SKM-1 (cell line): ENCODE measurements around the gene C16orf92.
"Not testable (repeated sequence)": the region's sequence is repeated elsewhere in the genome, so short reads cannot be mapped to it uniquely, and the experiment has no call there.

Experiments
- DNase-seq: peaks from one replicate; lab custom pipeline; 2025; ENCODE audit not compliant: unreplicated experiment; lab: John Stamatoyannopoulos, UW

C16orf92 gene

DNA sequence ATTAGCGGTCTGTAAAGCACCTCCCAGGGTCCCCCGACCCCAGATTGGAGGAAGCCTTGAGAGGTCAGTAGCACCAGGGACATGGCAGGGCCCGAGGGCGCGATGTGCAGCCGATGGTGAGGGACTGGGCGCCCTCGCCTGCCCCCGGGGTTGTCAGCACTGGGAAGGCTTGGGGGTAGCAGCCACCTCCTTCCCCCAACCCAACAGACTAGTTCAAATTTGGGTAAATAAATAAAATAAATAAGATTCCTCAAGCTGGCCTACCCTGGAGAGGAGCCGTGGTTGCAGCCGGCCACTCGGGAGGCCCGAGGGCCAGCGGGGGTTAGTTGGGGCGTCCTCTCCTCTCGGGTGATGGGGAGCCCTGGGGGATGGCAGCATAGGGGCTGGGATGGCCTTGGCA, 1.5 kb downstream of the C16orf92 start:
- no peak for DNase-seq

DNA sequence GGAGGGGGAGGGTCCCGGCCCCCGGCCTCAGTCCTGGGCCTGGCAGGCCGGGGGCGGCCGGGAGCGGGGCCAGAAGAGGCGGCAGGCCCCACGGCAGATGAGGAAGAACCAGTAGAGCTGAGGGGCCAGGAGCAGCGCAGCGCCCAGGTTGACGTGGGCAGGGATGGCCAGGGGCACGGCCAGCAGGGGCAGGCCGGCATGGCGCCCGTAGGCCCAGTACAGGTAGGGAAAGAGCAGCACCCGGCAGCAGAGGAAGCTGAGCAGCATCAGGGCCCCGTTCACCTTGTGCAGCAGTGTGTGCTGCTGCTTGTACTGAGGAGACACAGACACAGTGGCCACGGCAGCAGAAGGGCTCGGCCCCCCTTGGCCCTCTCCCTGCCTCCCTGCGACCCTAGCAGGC, 2.2 kb downstream of the C16orf92 start:
- DNase-seq = no peak

DNA sequence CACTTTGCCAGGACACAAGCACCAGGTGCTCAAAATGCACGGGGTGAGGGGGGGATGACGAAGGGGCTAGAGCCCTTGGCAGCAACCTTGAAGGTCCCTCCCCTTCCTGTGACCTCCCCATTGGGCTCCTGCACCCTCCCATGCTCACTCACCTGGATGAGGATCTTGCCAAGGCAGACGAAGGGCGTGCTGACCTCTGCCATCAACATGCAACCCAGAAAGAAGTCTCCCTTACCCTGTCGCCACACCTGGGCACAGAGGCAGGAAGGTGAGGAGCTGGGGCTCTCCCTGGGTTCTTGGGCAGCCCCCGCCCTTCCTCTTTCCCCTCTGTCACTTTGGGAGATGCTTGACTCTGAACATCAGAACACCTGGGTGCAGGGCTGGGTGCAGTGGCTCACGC, 2.6 kb downstream of the C16orf92 start:
- no peak for DNase-seq

DNA sequence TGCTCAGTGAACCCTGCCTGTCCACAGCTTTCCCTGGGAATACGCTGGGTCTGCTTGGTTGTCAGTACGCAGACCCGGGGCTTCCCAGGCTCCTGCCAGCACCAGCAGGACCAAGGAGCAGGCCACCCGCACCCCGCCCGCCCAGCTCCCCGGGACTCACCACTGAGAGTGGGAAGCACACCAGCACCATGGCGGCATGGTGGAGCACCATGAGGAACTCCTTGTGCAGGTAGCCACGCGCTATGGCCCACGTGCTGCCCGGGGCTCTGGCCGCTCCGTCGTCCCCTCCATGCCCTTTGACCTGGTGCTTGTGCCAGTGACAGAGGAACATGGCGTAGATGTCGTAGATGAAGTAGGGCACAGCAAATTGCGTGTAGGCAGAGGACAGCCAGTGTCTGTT, 3.5 kb downstream of the C16orf92 start:
- DNase-seq = no peak

DNA sequence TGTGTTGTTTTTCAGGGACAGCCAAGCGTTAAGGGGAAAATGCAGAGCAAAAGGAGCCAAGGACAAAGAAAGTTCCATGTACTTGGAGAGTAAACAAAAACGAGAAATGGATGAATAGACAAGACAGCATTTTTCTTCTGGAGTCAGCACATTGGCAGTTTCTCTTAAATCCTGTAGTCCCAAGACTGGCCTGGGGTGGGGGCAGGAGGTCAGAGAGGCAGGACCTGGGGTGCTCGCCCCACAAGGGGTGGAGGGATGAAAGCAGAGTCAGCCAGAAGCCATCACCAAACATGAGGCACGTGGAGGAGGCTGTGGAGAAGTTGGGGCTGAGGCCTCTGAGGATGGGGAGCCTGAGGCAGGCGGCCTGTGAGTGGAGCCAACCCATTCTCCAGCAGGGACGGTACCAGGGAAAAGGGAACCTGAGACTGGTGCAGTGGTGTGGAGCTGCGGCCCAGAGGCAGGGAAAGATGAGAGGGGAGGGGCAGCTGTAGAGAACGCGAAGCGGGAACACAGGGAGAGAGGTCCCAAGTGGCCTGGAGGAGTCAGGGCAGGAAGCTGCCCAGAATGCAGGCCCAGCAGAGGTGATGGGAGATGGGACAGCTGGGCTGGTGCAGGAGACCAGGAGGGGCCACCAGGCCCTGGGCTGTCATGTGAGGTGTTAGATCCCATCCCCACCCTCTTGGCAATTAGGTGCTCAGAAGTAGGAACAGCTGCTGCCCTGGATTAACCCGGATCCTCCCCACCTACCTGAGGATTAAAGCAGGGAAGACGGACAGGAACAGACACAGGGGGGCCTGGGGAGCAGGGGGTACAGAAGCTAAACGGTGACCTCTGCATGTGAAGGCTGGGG, 4.8 kb downstream of the C16orf92 start:
- no peak for DNase-seq

DNA sequence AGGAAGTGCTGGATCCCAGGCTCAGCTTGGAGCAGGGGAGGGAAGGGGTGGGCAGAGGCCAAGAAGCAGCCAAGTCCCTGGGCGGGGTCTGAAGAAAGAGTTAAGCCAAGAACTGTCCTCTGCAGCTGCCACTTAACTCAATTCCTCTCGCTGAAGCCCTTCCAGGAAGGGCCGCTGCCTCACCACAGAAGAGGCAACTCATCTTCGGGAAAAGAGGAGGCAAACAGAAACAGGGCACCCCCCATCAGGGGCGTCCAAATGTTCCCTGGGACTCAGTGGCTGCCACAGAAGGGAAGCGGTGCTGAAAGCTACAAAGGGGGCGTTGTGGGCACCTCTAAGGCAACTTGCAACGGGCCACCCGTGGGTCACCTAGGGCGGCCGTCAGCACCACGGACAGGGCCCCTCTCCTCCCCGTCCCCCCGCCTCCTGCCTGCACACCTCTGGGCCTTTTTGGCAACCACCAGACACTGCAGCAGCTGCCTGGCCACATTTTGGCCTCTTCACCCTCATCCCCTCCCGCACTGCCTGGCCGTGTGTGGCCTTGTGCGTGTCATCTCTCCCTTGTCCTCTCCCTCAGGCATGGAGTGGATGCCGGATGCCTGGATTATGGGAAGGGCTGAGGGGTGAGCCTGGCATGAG, 5.6 kb downstream of the C16orf92 start:
- no peak for DNase-seq

DNA sequence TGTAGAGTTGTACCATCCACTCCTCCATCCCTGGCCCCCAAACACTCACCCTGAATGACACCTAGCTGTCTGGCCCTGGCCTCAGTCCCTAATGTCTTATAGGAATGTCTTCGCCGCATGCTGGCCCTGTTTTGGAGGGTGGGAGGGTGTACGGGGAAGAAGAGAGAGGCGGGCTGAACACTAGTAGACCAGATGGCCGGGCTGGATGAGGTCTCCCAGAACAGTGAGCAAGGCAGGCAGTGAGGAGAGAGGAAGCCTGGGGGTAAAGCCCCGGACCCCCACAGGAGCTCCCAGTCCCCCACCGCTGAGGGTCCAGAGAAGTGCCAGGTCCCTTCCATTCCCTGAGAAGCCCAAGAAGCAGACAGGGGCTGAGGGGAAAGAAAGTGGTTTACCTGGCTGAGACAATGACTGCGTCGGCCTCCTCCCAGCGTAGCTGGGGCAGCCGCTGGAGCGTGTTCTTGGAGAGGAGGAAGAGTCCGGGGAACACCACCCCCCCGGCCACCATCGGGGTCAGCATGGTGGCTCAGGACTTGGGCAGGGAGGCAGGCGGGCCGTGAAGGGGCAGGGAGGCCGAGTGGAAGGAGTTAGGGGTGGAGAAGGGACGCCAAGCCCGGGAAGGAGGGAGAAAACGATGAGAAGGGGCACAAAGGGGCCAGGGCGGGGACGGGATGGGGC, 7.2 kb downstream of the C16orf92 start:
- no peak for DNase-seq

DNA sequence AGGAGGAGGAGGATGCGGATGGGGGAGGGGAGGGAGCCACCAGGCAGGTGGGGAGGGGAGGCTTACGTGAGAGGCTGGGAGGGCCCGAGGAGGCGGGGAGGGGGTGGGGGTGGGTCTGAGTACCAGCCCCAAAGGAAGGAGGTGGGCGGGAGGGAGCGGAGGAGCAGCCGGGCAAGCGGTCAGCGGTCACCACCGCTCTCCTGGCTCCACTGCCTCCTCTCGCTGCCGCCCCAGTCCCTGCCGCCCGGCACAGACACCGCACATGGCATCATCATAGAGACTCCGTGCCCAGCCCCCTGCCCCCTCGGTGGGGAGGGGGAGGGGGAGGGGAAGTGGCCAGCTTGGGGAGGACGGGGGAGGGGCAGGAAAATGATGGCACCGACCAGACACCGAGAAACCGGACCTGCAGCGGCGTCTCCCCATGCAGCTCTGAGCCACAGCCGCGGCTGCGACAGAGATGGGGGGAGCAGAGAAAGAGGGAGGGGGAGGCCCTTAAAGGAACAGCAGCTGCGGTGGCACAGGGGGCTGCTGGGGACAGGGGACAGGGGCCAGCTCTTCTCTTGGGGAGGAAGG, 7.9 kb downstream of the C16orf92 start, which contains the start of gene TLCD3B:
Gene TLCD3B (minus strand): TSS at position 431 of the 573 bp plus-strand sequence. CDS start 744 bp downstream, outside the sequence.
- DNase-seq = no peak

DNA sequence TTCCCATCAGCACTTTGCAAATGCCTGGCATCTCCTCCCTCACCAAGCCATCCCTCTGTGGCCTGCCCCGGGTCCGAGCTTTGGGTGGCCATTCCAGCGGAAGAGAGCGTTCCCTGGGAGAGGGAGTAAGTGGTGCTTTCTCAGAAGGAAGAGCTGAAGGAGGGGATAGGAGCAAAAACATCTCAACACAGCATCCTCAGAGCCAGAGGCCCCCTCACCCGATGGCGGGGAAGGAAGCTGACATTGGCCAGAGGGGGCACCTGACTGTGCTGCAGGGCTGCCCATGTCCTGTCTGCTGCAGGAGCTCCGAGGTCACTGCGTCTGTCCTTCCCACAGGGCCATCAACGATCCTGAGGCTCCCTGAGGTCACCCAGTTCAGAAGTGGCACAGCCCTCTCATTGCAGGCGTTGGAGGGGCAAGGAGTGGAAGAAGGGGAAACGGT, 8.5 kb downstream of the C16orf92 start:
- no peak for DNase-seq

DNA sequence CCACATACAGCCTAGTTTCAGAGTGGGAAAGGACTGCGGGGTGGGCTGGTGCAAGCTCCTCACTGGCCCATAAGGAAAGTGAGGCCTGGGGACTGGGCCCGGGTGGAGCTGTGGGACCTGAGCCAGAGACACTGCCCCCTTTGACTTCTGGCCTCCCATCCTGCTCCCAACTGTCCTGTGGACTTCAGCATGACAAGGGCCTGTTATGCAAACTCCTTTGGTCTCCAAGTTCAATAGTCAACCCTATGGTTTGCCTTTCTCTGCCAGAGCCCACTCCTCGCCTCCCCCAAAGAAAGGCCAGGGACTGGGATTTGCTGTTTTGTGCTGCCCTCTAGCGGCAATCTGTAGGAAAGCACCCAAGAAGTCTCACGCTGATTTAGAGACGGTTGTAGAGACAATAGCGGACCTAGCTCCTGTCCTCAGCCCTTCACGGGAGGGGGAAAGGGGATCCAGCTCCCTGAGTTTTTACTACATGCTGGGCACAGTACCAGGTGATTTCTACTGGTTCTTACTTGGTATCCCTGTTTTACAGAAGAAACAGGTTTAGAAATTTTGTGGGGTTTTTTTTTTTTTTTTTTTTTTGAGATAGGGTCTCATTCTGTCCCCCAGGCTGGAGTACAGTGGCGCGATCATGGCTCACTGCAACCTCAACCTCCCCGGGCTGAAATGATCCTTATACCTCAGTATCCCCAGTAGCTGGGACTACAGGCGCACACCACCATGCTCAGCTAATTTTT, 9.3 kb downstream of the C16orf92 start:
- peak; percentile 24 for DNase-seq

DNA sequence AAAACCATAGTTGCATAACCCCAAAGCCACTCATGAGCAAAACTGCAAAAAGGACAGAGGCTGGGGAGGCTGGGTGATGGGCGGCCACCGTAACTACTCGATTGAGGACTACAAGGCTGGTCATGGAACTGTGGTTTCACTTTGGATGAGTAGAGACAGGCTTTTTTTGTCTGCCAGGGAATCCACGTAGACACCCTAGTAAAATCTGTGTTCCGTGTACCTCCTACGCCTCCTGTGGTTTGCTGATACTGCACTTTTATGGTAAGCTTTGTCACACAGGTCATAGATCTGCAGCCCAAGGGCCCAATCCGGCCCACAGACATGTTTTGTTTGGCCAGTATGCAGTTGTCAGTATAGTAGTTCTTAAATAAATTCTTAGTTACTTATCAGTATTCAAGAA, 10.3 kb downstream of the C16orf92 start:
- DNase-seq = no peak

DNA sequence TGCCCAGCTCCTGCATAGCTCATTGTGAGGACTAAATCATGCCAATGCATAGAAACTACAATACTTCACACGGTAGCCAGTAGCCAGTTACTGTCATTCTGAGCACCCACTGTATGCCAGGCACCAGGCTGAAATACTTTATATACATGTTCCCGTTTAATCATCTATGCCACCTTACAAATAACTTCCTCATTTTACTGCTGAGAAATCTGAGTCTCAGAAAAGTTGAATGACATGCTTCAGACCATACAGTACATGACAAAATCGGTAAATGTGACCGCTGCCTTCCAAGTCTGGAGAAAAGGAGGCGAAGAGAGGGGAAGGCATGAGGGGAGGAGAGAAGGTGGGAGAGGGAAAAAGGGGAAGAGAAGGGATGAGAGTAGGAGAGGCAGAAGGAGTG, 17.2 kb downstream of the C16orf92 start:
- DNase-seq = no peak

DNA sequence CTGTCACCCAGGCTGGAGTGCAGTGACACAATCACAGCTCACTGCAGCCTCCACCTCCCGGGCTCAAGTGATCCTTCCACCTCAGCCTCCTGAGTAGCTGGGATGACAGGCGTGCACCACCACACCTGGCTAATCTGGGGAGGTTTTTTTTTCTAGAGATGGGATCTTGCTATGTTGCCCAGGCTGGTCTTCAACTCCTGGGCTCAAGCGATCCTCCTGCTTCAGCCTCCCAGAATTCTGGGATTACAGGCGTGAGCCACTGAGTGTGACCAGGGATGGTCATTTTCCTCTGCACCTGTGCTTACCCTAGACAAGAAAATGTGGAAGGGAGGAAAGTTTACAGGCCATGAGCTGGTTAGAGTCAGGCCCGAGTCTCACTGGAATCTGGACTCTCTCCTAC, 17.7 kb downstream of the C16orf92 start:
- not testable (repeated sequence) for DNase-seq

DNA sequence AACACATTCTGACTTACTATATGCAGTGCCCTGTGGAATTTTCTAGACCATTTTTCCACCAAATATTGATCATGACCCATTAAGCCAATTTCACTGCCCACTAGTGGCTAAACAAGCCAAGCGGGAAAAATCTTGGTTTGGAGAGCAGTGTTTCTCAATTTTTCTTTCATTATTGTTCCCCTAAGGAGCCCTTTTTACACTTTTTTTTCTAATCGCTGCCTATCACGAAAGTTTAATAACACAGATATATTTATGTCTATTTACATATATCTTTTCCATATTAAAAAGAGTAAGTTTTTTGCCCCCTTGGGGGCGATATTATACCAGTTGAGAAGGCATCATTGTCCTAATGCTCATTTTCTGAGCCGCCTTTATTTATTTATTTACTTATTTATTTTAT, 18.8 kb downstream of the C16orf92 start:
- no peak for DNase-seq

DNA sequence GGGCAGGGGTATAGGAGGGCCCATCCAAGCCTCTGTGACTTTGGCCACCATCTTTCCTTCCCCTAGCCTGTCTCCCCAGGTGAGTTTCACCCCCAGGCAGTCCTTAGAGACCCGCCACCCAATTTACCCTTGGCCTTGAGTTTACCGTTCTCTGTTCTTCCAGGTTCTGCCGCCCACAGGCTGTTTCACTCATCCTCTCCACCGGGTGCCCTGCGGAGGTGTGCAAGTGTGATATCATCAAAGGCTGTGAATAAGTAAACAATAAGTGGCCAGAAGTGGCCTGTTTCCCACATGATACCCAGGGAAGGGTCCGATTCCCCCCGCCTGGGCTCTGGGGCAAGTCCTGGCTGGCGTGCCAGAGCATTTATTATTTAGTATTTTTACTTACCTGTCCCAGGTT, 23.2 kb downstream of the C16orf92 start:
- no peak for DNase-seq

DNA sequence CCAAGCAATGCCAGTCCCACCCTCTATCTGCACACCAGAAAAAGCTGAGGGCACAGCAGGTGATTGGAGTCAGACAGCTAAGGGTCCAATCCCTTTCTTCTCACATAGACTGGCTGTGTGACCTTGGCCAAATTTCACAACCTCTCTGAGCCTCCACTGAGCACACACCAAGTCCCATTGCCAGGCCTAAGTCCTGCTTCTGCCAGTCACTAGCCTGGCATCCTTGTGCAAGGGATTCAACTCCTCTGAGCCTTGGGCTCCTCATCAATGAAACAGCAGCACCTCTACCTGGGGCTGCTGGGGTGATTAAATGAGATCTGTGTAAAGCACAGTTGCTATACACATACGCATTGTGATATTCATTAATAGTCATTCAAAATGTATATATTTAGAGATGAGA, 23.6 kb downstream of the C16orf92 start:
- DNase-seq = no peak

DNA sequence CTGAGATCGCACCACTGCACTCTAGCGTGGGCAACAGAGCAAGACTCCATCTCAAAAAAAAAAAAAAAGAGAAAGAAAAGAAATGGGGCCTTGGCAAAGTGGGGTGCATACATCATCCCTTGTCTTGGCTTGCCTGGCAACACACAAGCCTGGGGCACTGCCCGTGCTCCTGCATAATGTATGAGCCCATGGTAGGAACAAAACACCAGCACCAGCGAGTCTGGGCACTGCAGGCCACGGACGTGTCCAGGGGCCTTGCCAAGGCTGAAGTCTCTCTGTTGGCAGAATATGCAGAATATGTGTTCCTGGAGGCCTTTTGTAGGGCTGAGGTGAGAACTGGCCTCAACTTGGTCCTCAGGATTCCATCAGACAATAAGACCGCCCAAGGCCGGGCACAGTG, 26.9 kb downstream of the C16orf92 start:
- no peak for DNase-seq

DNA sequence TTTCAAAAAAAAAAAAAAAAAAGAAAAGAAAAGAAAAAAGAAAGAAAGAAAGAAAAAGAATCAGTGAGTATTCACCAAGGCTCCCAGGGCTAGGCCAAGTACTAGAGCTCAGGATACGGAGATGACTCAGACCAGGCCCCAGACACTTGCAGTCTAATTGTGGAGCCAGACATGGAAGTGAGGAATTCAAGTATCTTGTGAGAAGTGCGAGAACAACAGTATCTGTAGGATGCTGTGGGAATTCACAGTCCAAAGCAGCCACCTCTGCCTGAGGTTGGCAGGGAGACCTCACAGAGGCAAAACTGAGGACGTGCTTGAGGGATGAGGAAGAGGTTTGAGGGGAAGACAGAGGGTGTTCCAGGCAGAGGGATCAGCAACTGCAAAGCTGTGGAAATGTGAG, 28.5 kb downstream of the C16orf92 start:
- no peak for DNase-seq

DNA sequence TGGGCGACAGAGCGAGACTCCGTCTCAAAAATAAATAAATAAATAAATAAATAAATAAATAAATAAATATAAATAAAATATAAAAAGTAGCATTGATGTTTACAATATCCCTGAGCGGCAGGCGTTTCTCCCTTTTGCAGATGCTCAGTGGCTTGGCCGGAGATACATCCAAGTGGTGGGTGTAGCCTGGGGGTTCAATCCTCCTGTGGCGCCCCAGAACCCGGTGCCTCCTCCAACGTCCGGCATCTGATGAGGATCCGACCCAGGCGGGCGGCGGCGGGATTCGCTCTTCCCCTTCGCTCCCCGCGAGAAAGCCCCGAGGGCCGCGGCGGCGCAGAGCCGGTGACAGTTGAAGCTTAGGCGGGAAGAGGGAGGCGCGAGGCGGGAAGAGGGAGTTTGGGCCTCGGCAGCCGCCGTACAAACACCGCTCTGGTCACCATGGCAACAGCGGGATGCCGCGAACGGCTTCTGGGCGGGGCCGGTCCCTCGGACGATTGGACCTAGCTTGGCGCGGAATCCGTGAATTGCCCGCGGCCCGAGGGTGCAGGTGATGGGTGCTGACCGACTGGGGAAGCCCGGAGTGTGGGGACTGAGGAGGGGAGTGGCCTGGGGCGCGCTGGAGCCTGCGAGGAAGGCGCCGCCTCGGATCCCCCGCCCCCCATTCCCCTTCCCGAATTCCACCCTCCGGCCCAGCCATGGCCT, 29.8 kb downstream of the C16orf92 start:
- DNase-seq = peak; percentile 86

DNA sequence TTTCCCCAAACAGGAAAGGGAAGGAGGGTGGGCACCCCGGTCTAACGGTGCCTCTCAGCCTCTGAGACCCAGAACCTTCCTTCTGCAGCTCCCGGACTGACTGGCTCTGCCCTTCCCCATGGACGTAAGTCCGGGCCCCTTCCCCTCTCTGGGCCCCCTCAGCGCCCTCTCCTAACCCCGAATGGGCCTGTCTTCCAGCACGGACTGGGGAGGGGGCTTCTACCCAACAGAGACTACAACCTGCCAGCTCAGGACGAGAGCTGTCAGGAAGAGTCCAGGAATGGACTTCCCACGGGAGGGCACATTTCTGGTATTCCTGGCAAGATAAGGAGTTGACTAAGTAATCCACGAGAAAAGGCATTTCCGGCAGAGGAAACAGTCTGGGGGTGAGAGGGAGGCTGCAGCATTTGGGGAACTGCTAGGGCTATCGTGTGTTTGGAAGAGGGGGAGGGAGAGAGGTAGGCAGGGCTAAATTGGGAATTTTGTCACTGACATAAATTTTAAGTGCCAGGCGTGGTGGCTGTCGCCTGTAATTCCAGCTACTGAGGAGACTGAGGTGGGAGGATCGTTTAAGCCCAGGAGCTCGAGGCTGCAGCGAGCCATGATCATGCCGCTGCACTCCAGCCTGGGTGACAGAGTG, 30.5 kb downstream of the C16orf92 start:
- DNase-seq = no peak
